Right ventricle myocardium inferior (tissue), 1 donor: ENCODE data around the gene TBX19. TPM values are rescaled to one million over a fixed set of nuclear protein-coding genes. Genes with fewer than 3 reads are reported as not detected.
A peak's percentile ranks its signal among the peaks of the same experiment; 100 is the strongest.

ENCODE experiments used
- ATAC-seq: fragments of 200-7000 bp; cut with Tn5 transposase; one replicate; pipeline ENCODE4 v1.9.1; 2020; ENCODE audit warnings: mild to moderate bottlenecking, moderate library complexity
- DNase-seq: peaks from one replicate; pipeline ENCODE4 v3.0.0; 2021; ENCODE audit errors: missing footprints
- intact Hi-C: fragments of 100-400 bp; cut with DNase I; formaldehyde crosslinking; loops from one replicate; pipeline ENCODE4 v1.11.0; 2022
- long read RNA-seq: library from polyadenylated mRNA; unstranded; transcript quantifications from one replicate; pipeline ENCODE4 v2.0.0, GENCODE V29; 2021
- total RNA-seq: library from RNA; stranded (reverse); fragmentation: NEBNext Ultra II Directional; extraction: Animal tissue kit (Norgen Biotek cat#: 25700); gene quantifications from one replicate; pipeline ENCODE4 v1.2.1, GENCODE V29; 2021
- donor health status: DM: no; HTN: yes; CAD: no; lungs with severe emphysema.

TBX19 gene
- total RNA-seq, result 0.43 TPM
- long read RNA-seq, result 0 reads

- intact Hi-C loops, result no loop called here
- DNase-seq, result no peak
- ATAC-seq, result no peak
Measured at GRCh38 chr1:168280296-168280927, at the start of gene TBX19. TBX19 (plus strand) TSS chr1:168280877; CDS start chr1:168281091, 214 bp downstream.

DNA sequence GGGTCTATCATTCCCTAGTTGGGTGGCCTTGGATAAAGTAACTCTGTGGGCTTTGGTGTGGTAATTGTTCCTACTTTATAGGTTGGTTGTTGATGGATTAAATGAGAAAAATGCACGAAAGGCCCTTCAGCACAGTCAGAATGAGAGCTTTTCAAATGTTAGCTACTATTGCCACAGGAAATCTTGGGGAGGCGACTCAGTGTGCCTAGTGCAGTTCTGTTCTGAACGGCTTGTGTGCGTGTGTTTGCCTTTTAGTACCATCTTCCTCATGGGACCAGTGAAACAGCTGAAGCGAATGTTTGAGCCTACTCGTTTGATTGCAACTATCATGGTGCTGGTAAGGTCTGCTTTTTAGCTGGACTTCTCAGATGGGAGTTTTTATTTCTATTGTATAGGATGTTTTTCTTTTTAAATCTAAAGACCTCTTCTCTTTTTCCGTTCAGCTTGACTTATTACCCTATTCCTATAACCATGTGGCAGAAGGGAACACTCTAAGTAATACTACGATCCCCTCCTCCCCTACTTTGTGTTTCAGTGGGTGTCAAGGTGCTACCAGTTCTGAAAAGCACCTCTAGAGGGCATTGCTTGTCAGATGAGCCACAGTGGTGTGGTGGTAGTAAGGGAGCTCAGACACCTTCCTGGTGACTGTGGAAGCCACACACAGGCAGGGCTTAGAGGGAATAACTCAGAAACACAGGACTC is 45.7 kb upstream of the TBX19 start:
- peak; percentile 60 for ATAC-seq
- DNase-seq, result no peak
- intact Hi-C loops, result no loop called here

DNA sequence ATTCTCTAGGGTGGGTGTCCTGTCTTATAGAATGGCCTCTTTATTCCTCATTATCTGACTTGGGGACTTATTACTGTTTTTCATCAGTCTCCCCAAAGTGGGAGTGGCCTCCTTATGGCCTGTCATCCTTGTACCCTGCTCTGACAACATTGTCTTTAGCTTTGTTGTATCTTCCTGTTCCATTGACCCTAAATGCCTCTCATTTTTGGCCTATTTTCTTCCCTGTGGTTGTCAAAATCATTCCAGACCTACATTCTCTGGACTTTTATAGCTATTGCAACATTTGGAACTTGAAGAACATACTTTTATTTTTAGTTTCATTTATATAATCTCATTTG is 45.2 kb upstream of the TBX19 start:
- DNase-seq (no peak), ATAC-seq (no peak)
- intact Hi-C loops, result no loop called here

- DNase-seq, result no peak
- ATAC-seq, result no peak
- intact Hi-C loops, result no loop called here
Measured at GRCh38 chr1:168235937-168236336, 44.7 kb upstream of the TBX19 start.

DNA sequence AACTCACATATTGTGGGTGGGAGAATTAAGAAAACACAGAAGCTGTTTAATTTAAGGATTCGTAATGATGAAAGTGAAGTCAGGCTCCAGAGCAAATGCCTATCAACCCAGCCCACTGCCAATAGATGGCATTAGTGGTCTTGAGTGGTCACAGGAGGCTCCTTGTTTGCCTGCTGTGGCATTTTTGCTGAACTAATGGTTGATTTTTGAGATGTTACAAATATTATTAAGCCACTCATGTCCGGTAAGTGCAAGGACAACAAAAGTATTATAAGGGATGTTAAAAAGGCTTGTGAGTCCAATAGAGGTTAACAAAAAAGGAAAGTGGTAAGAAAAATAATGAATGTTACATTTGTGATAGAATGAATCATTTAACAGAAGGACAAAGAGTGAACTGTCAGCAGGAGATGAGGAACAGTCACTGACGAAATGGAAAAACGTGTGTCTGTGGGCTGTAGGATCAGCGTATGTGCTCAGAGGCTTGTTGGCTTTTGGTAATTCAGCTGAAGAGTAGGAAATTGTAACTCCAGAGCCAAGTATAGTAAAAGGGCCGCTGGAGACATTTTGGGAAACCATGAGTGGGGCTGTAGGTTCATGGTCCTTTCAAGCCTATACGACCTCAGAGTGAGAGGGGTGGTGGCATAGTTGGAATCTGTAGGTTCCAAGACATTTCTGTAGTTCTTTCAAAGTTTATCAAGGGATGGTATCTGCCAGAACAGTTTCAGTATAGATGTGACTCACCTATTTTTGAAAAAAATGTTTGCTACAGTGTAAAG is 43.7 kb upstream of the TBX19 start:
- ATAC-seq (no peak), DNase-seq (no peak)
- intact Hi-C loops, result no loop called here

DNA sequence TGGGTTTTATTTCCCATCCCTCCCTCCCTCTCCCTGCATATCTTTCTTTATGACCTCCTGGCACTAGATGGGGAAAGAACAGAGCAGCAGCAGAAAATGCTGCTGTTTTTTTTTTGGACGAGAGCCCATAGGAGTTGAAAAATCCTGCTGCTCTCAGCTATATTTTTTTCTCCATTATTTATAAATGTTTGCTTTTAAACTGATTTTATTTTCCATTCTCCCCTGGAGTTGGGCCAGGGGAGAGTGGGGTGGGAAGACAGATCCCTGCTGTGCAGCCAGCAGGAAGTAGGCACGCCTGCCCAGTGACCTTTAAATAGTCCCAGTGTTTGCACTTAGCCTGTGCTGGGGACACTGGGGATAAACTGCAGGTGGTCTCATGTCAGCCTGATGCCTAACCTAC is 37.5 kb upstream of the TBX19 start:
- ATAC-seq (peak; percentile 70), DNase-seq (no peak)
- intact Hi-C loops, result no loop called here

DNA sequence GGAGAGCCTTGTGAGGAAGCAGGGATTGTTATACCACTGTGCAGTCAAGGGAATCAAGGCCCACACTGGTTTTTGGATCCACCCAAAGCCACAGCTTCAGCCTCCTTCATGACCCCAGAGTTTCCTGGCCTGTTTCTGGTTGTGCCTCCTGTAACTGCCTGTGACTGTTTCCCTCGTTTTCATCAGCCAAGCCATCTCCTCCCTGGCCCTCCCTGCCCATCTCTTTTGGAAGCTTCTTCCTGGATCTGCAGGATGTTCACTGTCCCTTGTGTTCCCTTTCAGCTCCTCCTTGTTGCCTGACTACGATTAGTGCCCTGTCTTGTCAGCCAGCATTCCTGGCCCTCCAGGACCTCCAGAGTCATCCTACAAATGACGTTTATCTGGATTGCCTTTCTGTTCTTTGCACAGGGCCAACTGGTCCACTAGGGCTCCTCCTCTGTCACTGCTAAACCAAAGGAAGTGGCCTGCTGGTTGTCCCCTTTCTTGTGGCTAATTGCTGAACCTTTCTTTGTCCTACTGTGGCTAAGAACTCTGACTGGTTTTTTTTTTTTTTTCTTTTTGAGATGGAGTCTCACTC is 37.0 kb upstream of the TBX19 start:
- peak; percentile 70 for ATAC-seq

DNA sequence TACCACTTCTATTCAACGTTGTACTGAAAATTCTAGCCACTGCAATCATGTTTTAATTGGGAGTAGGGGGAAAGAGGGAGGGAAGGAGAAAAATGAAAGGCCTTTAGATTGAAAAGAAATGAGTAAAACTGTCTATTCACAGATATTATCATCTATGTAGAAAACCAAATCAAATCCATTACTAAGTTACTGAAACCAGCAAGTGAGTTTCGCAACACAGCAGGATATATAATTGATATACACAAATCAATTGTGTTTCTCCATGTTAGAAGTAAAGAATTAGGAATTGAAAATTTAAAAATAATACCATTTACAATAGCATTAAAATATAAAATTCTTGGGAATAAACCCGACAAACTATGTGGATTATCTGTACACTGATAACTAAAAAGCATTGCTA is 35.6 kb upstream of the TBX19 start:
- ATAC-seq (no peak), DNase-seq (no peak)
- intact Hi-C loops, result no loop called here

More for the DNA sequence above, 37.0 kb upstream of the TBX19 start:
- intact Hi-C loops, result no loop called here
- DNase-seq, result no peak

DNA sequence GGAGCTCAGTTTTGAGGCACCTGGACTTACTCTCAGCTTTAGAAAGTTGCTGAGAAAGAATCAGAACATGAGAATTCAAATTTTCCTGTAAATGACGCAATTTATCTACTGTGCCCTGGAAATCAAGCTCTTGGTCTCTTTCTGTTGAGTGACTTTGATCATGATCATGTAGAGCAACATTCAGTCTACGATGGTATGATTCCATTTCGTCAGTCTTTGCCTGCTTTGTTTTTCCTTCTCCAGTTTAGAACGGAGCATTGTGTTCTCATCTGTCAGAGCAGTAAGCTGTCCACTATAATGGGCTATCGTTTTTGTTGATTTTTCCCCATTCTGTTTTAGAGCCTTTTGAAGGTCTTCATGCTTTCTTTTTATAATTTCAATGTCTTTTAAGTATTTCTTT is 34.2 kb upstream of the TBX19 start:
- ATAC-seq (no peak), DNase-seq (no peak)
- intact Hi-C loops, result no loop called here

DNA sequence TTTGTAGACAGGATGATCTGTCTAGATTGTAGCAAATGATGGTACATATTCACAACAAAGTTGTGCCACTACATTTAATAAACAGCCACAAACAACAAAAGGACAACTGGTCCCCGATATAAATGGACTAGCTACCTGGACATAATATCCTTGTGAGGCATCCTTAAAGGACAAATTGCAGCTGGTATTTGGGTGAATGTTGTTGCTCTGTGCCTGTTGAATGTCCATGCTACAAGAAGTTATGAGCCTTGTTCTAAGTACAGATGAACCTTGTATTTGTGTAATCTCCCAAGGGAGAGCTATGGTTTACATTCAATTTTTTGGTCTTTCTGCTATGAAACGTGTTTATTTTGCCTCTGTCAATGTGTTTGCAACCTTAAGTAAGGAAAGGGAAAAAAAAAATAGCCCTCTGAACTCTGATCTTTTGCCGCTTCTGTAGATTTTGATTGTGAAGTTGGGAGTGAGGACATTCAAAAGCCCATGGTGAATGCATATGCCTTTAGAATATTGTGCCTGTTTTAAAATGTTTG is 28.4 kb upstream of the TBX19 start:
- no peak for ATAC-seq
- intact Hi-C loops, result no loop called here
- DNase-seq, result no peak

DNA sequence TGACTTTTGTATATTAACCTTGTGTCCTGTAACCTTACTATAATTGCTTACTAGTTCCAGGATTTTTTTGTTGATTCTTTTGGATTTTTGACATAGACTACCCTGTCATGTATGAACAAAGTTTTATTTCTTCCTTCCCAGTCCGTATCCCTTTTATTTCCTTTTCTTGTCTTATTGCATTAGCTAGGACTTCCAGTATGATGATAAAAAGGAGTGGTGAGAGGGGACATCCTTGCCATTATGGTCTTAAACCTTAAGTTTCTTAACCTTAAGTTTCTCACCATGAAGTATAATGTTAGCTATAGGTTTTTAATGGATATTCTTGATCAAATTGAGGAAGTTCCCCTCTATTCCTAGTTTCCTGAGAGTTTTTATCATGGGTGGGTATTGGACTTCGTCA is 24.5 kb upstream of the TBX19 start:
- DNase-seq (no peak), ATAC-seq (no peak)
- intact Hi-C loops, result no loop called here

DNA sequence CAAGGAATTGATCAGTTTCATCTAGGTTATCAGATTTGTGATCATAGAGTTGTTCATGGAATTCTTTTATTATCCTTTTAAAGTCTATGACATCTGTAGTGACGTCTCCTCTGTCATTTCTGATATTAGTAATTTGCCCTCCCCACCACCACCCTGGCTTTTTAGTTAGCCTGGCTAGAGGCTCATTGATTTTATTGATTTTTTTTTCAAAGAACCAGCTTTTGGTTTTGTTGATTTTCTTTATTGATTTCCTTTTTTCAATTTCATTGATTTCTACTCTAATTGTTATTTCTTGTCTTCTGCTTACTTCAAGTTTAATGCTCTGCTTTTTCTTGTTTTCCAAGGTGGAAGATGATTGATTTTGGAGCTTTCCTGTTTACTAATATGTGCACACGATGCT is 23.3 kb upstream of the TBX19 start:
- intact Hi-C loops, result no loop called here

GRCh38 chr1:168259567-168259966 is 21.1 kb upstream of the TBX19 start:
- ATAC-seq (no peak), DNase-seq (no peak)
- intact Hi-C loops, result no loop called here

More for the DNA sequence above, 23.3 kb upstream of the TBX19 start:
- DNase-seq, result no peak
- ATAC-seq, result no peak

DNA sequence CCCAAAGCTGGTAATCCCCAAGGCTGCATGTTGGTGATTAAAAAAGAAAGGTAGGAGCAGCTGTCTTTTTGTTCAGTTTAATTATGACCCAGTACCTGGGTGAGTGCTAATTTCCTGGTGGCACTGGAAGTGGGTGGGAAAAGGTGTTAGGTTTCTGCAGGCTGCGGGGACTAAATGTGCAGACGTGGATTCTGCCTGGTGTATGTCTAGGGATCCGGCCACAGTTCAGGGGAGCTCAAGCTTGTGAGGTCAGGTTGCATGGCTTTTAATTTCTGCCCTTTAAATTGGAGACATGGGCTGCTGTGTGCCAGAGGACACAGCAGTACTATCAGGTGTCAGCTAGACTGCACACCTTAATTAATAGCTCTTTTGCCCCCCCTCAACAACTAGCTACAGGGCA is 20.3 kb upstream of the TBX19 start:
- DNase-seq, result no peak
- ATAC-seq, result no peak
- intact Hi-C loops, result no loop called here

GRCh38 chr1:168261390-168261789 is 19.3 kb upstream of the TBX19 start:
- intact Hi-C loops, result no loop called here
- DNase-seq (no peak), ATAC-seq (no peak)

DNA sequence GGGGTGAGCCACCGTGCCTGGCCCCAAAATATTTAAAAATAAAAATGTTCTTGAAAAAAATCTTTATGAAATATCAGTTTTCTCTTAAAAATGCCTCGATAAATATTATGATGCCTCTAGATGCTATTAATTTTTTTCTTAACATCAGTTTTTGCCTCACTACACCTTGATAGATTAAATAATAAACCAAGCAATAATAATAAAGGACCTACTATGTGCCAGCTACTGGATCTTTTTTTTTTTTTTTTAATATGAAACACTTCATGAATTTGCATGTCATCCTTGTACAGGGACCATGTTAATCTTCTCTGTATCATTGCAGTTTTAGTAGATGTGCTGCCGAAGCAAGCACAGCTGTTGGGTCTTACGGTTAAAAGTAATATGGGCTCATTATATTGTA is 17.5 kb upstream of the TBX19 start:
- DNase-seq (no peak), ATAC-seq (no peak)
- intact Hi-C loops, result no loop called here

DNA sequence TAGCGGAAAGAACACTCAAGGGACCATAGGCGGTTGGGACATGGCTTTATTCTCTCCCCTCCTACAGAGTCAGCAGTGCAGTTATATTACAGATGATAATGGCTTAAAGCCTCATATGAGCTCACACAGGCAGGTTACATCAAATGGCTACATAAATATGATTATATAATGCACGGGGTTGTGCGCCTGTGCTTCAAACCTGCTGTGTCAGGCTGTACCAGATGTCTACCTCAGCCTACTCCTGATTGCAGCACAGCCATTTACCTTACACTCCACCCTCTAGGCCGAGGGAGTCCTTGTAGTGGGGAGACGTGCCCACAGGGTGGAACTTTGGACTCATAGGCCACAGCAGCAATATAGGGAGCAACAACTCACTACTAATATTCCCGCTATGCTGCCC is 16.4 kb upstream of the TBX19 start:
- no peak for DNase-seq
- intact Hi-C loops, result no loop called here
- no peak for ATAC-seq

GRCh38 chr1:168265596-168265995 is 15.1 kb upstream of the TBX19 start:
- DNase-seq (no peak), ATAC-seq (no peak)
- intact Hi-C loops, result no loop called here

DNA sequence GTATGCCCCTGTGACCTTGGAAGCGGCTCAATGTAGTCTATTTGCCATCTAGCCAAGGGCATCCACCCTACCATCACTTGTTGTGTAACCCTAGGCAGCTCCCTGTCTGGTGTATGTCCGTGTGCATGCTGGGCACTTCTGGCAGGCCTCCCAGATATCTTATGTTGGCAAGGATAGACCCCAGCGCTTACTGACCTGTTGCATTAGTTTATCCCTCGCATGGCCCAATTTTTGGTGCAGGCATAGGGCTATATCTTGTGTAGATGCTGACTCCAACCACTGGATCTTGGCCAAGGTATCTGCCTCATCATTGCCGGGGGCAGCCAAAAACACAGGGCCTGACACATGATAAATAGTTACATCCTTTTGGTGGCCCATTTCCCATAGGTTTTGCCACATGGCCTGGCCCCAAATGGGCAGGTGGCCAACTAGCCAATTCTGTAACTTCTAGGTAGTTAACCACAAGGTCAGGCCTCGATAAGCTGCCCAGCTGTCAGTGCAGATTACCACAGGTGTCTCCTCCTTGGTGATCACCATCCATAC is 14.0 kb upstream of the TBX19 start:
- no peak for DNase-seq
- intact Hi-C loops, result no loop called here
- ATAC-seq, result no peak
